AG10803 (cell line): Measurements from ENCODE around the gene GDF9.
A peak's percentile ranks its signal among the peaks of the same experiment; 100 is the strongest.

Experiments
- DNase-seq: peaks from one replicate; pipeline ENCODE4 v3.0.0; 2010; ENCODE audit warnings: low read depth
- H3K4me3 ChIP-seq: 2 replicates; pipeline ENCODE4 v1.5.1; 2011; ENCODE audit warnings: mild to moderate bottlenecking, low read length, control low read depth
- TF ChIP-seq, protein P1 (sequence below): conservative IDR thresholded peaks from 2 replicates; pipeline ENCODE4 v1.5.1; 2011; ENCODE audit warnings: mild to moderate bottlenecking, low read length, control low read depth, inconsistent platforms

The GDF9 gene

DNA sequence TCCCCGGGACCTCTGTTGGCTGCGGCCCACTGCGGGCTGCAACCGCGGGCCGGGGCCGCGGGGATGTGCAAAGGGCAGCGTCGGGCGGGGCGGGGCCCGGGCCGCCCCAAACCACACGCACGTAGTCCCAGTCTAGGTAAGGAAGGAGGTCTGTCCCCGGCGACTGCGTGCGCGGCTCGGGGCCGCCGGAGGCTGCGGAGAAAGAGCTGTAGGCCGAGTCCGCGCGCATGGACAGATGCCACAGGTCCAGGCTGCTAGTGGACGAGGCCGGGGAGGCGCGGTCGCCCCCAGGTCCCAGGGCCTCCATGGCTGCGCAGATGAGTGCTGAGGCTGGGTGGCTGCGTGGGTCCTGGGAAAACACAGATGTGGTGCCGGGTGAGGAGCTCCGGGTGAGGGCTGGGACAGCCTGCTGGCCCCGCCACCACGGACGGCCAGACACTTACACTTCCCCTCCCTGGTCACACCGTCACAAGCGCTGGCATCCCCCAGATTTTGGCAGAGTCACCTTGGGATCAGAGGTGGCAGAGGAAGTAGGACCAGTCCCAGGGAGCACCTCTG lies 40.4 kb downstream of the GDF9 start:
- no peak overlapping the region for H3K4me3 ChIP-seq
- TF ChIP-seq, protein P1, sequence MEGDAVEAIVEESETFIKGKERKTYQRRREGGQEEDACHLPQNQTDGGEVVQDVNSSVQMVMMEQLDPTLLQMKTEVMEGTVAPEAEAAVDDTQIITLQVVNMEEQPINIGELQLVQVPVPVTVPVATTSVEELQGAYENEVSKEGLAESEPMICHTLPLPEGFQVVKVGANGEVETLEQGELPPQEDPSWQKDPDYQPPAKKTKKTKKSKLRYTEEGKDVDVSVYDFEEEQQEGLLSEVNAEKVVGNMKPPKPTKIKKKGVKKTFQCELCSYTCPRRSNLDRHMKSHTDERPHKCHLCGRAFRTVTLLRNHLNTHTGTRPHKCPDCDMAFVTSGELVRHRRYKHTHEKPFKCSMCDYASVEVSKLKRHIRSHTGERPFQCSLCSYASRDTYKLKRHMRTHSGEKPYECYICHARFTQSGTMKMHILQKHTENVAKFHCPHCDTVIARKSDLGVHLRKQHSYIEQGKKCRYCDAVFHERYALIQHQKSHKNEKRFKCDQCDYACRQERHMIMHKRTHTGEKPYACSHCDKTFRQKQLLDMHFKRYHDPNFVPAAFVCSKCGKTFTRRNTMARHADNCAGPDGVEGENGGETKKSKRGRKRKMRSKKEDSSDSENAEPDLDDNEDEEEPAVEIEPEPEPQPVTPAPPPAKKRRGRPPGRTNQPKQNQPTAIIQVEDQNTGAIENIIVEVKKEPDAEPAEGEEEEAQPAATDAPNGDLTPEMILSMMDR = no peak

DNA sequence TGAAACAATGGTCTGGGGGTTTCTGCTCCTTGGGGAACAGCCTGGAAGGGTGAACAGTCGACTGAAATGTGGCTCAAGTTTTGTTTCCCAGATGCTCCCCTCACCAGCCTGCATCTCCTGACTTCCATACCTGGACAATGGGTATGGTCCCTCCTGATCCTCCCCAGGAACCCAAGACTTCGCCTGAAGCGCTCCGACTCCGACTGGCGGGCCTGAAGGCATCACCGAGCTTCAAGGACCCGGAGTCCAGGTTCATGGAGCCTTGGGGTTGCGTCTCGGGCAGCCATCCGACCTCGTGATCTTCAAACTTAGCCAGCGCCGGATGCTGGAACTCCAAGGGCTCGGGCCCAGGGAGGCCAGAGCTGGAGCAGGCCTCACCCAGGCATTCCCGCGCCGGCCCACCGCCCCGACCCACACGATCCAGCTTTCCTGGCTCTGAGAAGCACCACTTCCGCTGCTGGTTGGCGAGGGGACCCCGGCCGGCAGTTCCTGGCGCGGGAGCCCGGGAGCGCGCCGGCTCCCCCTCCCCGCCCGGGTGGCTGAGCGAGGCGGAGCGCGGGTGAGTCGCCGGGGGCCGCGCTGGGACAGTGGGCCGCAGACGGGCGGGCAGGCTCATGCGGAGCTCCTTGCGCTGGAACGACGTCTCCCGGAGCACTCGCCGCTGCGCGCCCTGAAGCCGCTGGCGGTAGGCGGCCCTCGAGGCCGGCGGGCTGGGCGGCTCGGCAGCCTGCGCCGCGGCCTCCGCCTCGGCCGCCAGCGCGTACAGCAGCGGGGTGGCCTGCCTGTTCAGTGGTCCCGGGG lies 41.0 kb downstream of the GDF9 start:
- TF ChIP-seq, protein P1 = no peak
- H3K4me3 ChIP-seq = no peak overlapping the region
- DNase-seq = no peak

More for the DNA sequence above, 40.4 kb downstream of the GDF9 start:
- no peak for DNase-seq

DNA sequence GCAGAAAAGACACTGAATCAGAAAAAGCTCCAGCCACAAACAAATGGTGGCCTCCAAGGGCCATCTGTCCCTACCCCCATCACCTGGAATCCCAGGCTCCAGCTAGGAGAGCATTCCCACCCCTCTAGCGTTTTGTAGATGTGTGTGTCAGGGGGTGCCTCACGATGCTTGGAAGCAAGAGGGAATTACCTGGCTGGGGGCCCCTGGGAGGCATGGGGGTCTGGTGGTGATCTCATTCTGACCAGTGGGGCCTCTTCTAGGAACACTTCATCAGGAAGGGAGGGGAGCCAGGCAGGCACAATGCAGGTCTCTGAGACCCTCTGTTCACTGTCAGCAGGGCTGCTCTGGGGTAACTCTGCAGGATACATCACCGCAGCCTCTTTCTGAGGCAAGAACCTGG lies 41.8 kb downstream of the GDF9 start:
- H3K4me3 ChIP-seq = no peak overlapping the region

DNA sequence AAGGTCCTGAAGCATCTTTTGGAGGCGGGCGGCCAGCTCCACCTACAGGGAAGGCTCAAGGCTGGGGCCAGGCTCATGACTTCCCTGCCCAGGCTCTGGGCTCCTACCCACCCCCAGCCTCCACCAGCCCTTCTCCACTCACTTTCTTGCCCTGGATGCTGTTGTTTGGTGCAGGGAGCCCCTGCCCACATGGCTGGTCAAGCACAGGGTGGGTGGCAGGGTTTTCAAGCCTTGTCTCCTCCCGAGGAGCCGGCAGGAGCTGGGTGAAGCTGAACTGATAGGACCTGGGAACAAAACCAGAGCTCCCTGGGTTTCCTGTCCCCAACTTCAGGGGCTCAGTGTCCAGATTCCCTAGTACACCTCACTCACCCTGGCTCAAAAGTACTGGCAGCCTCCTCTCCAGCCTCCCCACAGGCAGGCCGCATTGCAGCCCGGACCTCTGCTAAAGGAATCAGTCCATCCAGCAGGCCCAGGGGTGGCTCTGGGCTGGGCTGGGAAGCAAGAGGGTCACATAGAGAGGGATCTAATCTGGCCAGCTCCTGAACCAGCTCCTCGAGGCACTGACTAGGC lies 42.7 kb downstream of the GDF9 start:
- DNase-seq = no peak
- H3K4me3 ChIP-seq = no peak overlapping the region
- TF ChIP-seq, protein P1 = no peak

More for the DNA sequence above, 41.8 kb downstream of the GDF9 start:
- DNase-seq = no peak
- TF ChIP-seq, protein P1 = no peak

DNA sequence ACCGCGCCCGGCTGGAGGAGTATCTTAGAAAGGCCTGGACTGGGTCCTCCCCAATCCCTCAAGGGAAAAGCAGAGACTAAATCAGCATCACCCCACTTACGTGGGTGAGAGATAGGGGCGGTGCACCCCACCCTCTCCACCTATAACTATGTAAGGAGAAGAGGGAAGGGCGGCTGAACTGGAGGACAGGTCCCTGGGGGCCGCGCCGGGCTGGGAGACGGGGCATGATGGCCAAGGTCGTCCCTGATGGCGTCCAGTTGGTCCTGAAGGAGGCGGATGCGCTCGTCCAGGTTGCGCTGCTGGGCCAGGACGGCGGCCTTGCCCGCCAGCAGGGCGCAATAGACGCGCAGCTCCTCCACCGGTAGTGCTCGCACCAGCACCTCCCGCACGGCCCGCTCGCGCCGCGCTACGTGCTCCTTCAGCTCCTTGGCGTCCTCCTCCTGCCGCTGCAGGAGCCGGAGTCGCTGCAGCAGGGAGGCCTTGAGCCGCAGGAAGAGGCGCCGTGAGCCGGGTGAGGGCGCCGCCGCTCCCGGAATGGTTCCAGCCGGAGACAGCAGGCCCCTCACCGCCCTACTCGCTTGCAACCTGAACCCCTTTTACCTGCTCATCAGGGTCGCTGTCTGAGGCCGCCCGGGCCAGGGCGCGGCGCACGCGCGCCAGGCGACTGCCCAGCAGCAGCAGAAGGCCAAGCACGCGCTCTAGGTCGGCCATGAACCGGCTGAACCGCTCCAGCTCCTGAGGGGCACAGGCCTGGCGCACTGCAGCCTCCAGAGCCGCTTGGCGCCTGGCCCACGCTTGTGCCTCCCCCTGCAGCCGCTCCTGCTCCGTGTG lies 43.4 kb downstream of the GDF9 start:
- H3K4me3 ChIP-seq = no peak overlapping the region
- DNase-seq = no peak
- TF ChIP-seq, protein P1 = no peak

DNA sequence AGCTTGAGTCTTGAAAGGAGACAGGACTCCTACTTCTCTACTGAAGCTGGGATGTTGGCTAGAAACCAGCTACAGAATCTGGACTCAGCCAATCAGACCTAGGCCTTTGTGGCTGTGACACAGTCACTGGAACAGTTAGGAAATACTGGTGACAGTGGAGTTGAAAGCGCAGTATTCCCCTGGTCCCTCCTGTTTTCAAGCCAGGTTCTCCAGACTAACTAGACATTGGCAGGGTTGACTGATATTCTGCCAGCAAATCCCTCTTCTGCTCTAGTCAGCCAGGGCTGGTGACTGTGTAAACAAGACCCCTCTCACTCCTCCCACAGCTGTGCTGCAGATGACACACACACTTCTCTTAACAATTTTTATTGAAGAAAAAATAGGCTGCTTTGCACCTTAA lies 44.5 kb downstream of the GDF9 start:
- no peak overlapping the region for H3K4me3 ChIP-seq
- peak; percentile 50 for DNase-seq
- TF ChIP-seq, protein P1 = no peak
